ENCODE measurements around the gene GPR137C.

The GPR137C gene, protein sequence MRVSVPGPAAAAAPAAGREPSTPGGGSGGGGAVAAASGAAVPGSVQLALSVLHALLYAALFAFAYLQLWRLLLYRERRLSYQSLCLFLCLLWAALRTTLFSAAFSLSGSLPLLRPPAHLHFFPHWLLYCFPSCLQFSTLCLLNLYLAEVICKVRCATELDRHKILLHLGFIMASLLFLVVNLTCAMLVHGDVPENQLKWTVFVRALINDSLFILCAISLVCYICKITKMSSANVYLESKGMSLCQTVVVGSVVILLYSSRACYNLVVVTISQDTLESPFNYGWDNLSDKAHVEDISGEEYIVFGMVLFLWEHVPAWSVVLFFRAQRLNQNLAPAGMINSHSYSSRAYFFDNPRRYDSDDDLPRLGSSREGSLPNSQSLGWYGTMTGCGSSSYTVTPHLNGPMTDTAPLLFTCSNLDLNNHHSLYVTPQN

DNA sequence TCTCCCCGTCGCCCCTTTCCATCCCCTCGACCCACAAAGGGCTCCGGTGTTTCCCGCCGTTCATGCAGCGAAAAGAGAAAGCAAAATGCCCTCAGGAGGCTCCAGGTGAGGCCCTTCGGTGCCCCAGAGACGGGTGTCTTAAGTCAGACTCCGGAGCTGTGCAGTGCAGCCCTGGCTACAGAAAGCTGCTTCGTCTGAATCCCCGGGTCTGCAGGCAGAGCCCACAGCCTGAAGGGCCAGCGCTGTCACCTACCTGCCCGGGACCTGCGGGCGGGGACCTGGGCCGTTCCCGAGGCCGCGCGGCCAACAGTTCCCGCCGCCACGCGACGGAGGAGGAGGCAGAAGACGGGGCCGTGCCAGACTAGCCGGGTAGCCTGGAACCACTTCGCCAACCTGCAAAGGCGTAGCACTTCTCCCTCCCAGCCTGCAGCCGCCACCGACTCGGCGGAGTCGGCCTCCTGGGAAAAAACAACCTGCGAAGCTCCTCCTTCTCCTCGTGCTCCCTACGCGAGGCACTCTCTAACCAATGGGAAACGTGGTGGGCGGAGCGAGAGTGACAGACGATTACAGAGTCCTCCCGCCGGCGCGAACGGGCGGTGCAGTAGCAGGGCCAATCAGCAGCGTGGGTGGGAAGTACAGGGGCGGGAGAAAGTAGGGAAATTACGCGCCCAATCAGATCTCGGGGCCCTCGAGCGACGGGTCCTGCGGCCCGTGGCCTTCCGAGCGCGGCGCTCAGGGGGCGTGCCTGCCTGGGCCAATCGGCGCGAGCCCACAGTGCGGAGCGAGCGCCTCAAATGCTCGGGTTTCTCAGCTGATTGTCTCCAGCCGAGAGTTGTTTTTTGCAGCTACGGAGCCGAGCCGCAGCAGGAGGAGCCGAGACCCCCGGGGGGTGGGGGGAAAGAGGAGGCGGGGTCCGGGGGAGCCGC, at the start of gene GPR137C, which contains the start of gene TXNDC16:
Gene GPR137C (plus strand): TSS at position 774 of the 926 bp plus-strand sequence. CDS start 312 bp downstream, outside the sequence.
Gene TXNDC16 (minus strand): TSS at position 443 of the 926 bp plus-strand sequence. CDS start 8,948 bp downstream, outside the sequence.
- peak; percentile 99 to 100 for DNase-seq

DNA sequence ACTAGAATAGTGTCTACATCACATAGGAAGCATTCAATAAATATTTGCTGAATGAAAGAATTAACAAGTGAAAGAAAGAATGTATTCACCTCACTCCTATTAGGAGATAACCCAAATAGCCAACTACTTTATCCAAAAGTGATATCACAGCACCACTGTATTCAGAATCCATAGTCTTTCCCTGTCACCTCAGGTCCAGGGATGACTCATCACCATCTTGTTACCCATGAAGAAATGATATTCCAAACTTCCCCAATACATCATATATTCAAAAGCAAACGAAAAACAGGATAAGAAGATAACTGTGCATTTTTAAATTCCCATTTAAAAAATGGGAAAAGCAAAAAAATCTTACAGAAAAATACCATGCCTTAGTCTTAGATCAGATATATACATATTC, 39.4 kb upstream of the GPR137C start:
- DNase-seq = no peak

DNA sequence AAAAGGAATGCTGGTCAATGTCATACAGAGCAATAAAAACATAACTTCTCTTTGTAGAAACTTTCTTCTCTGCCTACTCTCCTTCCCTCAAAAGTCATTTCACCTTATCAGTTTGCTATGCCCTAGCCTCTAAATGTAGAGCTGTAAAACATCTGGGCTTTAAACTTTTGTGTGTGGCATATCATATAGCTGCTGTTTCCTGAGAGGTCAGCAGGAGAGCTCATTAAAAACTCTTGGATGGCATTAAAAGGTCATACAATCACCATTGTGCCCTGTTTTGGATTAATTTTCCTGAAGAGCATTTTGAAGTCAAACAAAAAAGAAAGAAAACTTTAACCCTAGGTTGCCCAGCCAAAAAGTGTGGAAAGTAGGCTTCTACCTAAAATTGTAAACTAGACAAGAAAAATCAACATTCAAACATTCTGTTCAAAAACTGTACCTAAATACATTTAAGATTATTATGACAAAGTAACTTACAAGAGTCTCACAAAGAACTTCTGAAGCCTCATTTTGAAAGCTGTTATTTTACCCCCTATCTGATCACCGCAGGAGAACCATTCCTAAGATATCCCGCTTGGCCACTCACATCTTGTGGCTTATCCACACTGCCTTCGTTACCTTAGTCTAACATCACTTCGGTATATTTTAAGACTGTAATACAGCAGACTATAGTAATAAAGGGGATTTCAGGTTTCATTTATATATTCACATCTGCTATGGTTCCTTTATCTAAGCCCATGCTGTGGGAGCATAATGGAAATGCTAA, 38.4 kb upstream of the GPR137C start:
- no peak for DNase-seq

DNA sequence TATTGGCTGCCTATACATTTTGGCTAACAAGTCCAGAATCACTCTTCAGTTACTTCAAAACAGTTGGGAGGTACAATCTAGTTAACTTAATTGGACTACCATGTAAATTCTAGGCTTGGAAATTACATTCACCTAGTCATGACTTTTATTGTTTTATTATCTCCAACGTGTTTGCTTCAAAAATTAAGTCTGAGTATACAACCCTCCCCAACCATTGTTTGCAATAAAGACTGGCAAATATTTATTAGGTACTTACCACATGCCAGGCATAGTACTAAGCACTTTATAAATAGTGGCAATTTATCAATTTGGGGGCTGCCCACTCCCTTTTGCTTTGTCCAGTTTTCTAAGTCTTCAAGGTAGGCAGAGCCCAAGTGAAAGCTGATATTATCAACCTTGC, 30.6 kb upstream of the GPR137C start:
- DNase-seq = no peak

DNA sequence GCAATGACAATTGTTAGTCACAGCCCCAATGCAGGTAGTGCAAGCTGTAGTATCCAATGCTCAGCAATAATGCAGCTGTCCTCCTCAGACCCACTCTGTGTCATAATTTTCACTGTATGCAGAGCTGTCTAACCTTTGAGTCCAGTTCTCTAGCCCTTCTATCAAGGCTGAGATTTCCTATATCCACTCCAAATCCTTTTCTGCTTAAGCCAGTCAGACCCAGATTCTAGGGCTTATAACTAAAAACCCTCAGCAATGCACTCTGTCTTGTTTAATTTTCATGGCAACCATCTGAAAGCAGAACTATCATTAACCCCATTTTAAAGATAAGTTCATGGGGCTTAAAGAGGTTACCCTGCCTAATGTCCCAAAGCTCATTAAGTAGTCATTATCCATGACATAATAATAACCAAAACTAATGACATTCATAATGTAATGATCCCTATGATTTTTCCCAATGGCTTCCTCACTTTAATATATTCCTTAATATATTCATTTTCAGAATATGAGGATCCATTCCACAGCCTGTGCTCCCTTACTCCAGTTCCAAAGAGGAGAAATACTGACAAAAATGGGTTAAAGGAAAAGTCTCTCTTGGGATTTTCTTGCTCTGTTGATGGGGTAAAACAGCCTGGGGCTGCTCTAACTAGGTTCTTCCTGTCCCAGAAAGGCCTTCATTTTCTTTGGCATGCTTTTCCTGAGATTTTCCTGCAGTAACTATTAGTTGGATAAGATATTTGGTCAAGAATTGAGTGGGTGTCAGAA, 29.9 kb upstream of the GPR137C start:
- DNase-seq = no peak

DNA sequence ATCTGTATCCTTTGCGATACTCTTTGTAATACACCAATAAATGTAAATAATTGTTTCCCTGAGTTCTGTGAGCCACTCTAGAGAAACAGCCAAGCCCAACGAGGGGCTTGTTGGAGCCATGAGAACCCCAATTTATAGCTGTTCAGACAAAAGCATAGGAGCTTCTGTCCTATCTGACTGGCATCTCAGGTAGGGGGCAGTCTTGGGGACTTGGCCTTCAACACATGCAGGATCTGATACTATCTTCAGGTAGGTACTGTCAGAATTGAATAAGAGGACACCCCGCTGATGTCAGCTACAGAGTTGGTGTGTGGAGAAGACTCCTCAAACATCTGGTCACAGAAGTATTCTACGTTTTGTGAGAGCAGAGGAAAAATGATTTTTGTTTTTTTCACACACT, 25.6 kb upstream of the GPR137C start:
- DNase-seq = no peak

DNA sequence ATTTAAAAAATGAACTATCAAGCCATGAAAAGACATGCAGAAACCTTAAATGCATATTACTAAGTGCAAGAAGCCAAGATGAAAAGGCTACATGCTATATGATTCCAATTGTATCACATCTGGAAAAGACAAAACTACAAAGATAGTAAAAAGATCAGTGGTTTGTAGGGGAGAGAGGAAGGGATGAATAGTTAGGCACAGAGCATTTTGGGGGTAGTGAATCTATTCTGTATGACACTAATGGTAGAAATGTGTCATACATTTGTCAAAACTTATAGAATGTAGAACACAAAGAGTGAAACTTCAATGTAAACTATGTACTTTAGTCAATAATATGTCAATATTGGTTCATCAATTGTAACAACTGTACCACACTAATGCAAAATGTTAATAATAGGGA, 21.2 kb upstream of the GPR137C start:
- no peak for DNase-seq

DNA sequence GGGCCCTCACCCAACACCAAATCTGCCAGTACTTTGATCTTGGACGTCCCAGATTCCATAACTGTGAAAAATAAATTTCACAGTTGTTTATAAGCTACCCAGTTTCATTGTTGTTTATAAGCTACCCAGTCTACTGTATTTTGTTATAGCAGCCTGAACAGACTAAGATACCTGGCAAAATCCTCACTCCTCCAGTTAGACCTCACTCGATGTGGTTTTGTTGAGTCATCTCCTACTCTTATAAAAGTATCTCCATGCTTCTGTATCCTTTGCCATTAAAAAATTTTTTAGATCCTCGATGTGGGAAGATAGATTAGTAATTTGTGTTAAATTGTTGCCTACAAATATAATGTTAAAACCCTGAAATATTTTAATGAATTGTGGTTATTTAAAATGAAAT, 16.4 kb upstream of the GPR137C start:
- DNase-seq = no peak

DNA sequence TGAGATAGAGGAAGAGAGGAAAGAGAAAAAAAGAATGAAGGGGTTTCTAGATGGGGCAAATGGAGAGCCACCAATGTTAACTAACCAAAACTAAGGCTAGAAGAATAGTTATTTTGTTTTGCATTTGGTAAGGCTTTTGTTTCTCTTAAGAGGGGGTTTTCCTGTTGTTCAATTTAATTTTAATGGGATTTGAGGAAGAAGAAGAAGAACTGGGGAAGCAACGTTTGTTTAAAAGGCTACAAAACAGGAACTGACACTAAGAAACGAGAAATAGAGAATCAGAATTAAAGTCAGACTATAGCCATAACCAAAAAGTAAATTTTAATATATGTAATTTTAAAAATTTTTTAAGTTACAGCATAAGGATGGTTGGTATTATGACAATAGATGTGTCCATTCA, 14.0 kb upstream of the GPR137C start:
- no peak for DNase-seq

DNA sequence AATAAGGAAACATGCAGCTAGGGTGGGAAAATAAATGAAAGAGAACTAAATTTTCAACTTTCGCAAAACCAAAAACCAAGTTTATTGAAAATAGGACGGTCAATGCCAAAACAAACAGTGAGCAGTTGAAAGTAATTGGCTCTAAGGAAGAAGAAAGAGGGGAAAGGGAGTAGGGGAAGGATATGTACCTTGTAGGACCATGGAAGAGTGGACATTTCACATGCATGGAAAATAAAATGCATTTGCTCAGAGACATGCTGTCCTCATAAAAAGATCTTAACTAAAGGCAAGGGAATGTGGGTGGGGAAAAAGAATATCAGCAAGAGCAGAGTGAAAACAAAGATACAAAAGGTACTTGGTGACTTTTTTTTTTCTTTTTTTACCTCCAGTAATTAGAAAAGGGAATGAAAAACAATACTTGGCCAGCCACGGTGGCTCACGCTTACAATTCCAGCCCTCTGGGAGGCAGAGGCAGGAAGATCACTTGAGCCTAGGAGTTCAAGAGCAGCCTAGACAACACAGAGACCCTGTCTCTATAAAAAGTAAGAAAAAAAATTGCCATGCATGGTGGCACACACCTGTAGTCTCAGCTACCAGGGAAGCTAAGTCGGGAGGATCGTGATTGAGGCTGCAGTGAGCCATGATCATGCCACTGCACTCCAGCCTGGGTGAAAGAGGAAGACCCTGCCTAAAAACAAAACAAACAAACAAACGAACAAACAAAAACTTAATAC, 6.9 kb upstream of the GPR137C start:
- DNase-seq = no peak

DNA sequence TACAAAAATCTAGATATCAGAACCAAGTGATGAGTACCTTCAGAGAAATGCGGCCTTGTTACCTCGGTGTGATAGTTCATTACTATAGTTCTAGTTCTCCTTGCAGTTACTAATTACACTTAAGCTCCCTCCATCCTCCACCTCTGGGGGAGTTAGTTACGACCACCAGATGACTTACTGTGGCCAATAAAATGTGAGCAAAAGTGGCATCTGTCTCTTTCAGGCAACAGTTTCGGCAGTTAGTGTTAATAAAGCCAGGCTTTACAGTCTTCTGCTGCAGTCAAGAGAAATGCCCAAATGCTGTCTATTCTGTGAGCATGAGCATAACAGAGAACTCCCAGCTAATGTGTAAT, 6.3 kb upstream of the GPR137C start:
- no peak for DNase-seq

DNA sequence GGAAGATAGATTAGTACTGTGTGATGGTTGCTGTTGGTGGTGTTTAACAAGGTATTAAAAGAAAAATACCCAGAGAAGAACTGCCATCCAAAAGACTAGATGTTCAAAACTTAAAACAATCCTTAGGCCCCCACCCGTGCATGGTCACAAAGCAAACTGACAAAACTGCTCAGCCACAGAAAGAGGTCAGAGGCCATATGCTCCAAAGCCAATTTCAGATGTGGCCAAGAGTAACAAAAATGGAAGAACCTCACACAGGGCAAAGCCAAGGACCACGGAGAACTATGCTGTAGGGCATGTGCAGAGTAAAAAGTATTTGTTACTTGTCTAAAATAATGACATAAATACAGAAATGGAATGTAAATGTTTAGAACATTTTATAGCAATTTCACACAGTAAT, 5.6 kb upstream of the GPR137C start:
- DNase-seq = no peak

DNA sequence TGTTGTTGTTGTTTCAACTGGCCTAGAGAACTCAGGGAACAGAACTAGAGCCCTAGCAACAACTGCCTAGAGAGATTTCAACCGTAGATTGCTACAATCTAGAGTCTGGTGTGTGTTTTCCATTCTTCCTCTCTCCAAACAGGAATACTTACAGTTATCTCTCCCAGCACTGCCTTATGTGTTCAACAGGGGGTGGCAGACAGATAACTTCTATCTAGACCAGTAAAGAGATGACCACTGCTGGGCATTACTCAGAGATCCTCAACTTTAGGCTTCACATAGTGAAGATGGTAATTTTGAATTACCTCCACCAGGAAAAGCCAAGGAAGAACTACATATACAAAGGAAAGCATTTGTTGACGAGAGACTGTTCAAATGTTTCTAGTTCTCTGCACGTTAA, 5.1 kb upstream of the GPR137C start:
- DNase-seq = no peak

DNA sequence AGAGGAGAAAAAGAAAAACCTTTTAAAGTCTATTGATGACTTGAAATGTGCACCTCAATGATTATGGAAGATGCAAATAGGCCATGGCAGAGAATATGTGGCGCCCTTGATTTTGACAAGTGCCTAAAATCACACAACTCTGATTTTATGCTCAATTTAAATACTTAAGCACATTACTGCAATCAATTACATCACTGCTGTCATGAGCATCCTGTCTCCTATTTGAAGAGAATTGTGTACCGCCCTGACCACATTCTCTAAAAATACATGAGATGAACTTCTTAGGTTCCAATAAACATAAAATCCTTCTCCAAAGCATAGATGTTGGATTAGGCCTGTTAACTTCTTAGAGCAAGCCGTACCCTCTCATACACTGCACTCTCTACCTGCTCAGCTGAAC, 2.0 kb upstream of the GPR137C start:
- DNase-seq = no peak

DNA sequence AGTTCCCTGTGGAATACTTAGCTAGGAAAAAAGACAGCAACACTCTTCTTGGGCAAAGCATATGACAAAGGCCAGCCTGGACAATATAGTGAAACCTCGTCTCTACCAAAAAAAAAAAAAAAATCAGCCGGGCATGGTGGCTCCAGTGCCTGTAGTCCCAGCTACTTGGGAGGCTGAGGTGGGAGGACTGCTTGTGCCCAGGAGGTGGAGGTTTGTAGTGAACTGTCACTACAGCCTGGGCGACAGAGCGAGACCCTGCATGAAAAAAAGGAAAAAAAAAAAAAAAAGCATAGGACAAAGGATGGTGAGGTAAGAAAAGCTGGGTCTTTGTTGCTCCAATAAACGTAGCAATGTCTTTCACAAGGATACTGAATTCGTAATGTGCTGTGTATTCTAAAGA, 1.4 kb upstream of the GPR137C start:
- no peak for DNase-seq

DNA sequence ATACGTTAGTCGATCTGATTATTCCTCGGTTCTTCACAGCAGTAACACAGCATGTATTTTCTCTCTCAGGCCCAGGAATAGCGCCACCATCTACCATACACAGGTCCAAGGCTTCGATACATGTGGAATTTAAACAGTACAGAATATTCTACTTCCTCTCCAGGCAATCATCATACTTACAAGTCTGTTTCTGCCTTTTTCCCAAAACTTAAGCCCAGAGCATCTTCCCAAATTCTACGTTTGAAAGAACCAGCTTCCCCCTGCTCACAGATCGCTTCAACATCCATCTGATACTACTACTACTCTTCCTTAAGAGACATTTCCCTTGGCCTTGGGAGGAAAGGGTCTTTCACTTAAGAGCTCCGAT, 957 bp upstream of the GPR137C start:
- peak; percentile 18 to 51 for DNase-seq

DNA sequence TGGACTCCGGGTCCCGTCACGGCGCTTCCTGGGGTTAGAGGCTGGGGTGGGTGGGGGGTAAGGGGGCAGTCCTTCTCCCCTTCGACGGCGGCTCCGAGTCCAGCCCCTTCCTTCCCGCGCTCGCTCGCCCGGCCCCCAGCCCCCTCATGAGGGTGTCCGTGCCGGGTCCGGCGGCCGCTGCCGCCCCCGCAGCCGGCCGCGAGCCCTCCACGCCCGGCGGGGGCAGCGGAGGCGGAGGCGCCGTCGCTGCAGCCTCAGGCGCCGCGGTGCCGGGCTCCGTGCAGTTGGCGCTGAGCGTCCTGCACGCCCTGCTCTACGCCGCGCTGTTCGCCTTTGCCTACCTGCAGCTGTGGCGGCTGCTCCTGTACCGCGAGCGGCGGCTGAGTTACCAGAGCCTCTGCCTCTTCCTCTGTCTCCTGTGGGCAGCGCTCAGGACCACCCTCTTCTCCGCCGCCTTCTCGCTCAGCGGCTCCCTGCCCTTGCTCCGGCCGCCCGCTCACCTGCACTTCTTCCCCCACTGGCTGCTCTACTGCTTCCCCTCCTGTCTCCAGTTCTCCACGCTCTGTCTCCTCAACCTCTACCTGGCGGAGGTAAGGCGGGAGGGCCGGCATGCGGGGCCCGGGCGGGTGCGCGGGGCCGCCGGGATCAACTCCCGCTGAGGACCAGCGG, 500 bp downstream of the GPR137C start:
- peak; percentile 44 for DNase-seq

DNA sequence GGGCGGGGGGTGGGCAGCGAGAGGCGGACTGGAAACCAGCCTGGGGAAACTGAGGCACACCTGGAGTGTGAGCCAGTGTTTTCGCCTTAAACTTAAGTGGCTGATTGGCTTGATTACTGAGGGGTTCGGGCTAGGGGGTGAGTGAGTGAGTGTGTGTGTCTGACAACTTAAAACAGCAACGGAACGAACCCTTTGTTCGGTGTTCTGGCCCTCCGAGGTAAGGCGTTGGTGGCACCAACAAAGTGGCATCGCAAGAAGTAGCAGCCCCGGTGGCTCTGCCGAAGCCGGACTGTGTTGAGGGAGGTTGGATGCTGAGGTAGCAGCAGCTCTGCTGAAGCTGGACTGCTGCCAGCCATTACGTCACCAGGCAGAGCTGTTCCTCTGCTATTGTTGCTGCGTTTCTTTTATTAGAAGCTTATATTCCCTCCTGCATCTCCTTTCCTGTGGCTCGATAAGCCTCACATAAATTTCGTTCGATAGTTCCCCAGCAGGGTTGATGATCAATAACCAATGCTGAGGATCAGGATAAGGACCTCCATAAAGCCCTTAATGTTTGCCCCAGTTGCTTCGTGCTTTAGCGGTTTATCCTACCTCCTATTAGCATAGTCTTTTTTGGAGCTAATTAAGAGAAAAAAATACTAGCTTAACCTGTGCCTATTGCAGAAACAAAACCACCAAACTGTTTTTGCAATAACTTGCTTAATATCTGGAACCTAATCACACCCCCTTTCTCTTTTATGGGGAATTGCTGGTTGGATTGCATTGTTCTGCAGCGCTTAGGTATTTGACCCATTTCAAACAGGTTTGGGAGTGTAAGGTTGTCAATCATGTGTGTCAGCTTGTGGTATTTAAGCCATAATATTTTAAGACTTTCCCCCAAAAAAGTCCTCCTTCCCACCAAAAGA, 1.3 kb downstream of the GPR137C start:
- DNase-seq = peak; percentile 87 to 90

DNA sequence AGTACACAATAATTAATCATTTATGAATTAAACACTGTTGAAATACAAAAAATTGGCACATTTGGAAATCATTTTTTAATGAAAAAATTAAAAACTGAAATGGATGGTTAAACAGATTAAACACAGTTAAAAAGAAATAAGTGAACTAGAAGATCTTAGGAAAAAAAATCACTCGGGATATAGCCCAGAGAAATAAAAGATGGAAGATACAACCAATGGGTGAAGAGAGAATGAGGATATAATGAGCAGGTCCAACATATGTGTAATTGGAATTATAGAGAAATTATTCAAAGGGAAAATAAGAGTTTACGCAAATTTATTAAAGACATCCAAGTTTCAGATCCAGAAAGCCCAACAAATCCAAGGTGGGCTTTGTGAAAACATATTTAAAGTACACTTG, 6.1 kb downstream of the GPR137C start:
- no peak for DNase-seq

DNA sequence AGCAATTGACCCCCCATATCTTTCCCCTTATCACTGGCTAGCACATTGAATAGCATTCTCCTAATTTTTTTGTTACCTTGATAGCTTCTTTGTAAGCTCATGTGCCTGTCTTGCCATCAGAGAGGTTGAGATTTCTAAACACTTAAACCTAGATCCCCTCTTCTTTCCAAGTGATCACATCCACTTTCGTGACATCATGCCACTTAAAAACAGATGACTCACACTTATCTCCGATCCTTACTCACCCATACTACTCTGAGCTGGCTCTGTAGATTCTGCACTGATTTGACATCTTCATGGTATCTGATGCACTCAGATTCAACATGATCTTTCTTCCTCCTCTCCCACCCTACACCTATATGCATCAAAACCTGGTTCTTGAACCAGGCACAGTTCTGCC, 10.5 kb downstream of the GPR137C start:
- DNase-seq = no peak
